Immature natural killer cell (primary cell): ENCODE measurements around the gene XPO6. TPM values are rescaled to one million over a fixed set of nuclear protein-coding genes. Genes with fewer than 3 reads are reported as not detected.
A peak's percentile ranks its signal among the peaks of the same experiment; 100 is the strongest.
"Not testable (repeated sequence)": the region's sequence is repeated elsewhere in the genome, so short reads cannot be mapped to it uniquely, and the experiment has no call there.

Experiments used
- DNase-seq, 3 donors: peaks; one replicate each; pipeline ENCODE4 v3.0.0; 2022; ENCODE audit warnings: mixed read lengths in 1 of 3
- H3K27ac Mint-ChIP-seq, 6 donors: one replicate each; pipeline ENCODE4 v1.8.0; 2020; ENCODE audit warnings: mixed read lengths in 6 of 6, mild to moderate bottlenecking in 5 of 6, inconsistent platforms in 4 of 6, moderate library complexity in 3 of 6
- H3K27me3 Mint-ChIP-seq, 3 donors: one replicate each; pipeline ENCODE4 v1.8.0; 2020 to 2021; ENCODE audit warnings: low read depth in 3 of 3, mild to moderate bottlenecking in 3 of 3, mixed read lengths in 3 of 3, moderate library complexity in 3 of 3, inconsistent platforms in 1 of 3
- H3K36me3 Mint-ChIP-seq, 3 donors: one replicate each; pipeline ENCODE4 v1.8.0; 2020; ENCODE audit warnings: mixed read lengths in 3 of 3, inconsistent platforms in 2 of 3, mild to moderate bottlenecking in 2 of 3
- H3K4me1 Mint-ChIP-seq, 2 donors: one replicate each; pipeline ENCODE4 v1.8.0; 2020; ENCODE audit warnings: inconsistent platforms in 2 of 2, mild to moderate bottlenecking in 2 of 2, mixed read lengths in 2 of 2, moderate library complexity in 1 of 2
- H3K4me3 Mint-ChIP-seq, 5 donors: one replicate each; pipeline ENCODE4 v1.8.0; 2020; ENCODE audit warnings: mild to moderate bottlenecking in 5 of 5, mixed read lengths in 5 of 5, inconsistent platforms in 3 of 5, moderate library complexity in 3 of 5
- H3K9me3 Mint-ChIP-seq, 6 donors: one replicate each; pipeline ENCODE4 v1.8.0; 2020; ENCODE audit warnings: mild to moderate bottlenecking in 6 of 6, mixed read lengths in 6 of 6, inconsistent platforms in 4 of 6, moderate library complexity in 3 of 6
- polyA plus RNA-seq, 3 donors: library from polyadenylated mRNA; unstranded; fragments of 300-500 nt; fragmentation: Illumina TruSeq; gene quantifications; one replicate each; pipeline ENCODE4 v1.2.3, GENCODE V29; 2021

XPO6 gene, protein sequence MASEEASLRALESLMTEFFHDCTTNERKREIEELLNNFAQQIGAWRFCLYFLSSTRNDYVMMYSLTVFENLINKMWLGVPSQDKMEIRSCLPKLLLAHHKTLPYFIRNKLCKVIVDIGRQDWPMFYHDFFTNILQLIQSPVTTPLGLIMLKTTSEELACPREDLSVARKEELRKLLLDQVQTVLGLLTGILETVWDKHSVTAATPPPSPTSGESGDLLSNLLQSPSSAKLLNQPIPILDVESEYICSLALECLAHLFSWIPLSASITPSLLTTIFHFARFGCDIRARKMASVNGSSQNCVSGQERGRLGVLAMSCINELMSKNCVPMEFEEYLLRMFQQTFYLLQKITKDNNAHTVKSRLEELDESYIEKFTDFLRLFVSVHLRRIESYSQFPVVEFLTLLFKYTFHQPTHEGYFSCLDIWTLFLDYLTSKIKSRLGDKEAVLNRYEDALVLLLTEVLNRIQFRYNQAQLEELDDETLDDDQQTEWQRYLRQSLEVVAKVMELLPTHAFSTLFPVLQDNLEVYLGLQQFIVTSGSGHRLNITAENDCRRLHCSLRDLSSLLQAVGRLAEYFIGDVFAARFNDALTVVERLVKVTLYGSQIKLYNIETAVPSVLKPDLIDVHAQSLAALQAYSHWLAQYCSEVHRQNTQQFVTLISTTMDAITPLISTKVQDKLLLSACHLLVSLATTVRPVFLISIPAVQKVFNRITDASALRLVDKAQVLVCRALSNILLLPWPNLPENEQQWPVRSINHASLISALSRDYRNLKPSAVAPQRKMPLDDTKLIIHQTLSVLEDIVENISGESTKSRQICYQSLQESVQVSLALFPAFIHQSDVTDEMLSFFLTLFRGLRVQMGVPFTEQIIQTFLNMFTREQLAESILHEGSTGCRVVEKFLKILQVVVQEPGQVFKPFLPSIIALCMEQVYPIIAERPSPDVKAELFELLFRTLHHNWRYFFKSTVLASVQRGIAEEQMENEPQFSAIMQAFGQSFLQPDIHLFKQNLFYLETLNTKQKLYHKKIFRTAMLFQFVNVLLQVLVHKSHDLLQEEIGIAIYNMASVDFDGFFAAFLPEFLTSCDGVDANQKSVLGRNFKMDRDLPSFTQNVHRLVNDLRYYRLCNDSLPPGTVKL
- polyA plus RNA-seq = 10 to 100 TPM; 40.7 to 75.5 (median 42.2) TPM

DNA sequence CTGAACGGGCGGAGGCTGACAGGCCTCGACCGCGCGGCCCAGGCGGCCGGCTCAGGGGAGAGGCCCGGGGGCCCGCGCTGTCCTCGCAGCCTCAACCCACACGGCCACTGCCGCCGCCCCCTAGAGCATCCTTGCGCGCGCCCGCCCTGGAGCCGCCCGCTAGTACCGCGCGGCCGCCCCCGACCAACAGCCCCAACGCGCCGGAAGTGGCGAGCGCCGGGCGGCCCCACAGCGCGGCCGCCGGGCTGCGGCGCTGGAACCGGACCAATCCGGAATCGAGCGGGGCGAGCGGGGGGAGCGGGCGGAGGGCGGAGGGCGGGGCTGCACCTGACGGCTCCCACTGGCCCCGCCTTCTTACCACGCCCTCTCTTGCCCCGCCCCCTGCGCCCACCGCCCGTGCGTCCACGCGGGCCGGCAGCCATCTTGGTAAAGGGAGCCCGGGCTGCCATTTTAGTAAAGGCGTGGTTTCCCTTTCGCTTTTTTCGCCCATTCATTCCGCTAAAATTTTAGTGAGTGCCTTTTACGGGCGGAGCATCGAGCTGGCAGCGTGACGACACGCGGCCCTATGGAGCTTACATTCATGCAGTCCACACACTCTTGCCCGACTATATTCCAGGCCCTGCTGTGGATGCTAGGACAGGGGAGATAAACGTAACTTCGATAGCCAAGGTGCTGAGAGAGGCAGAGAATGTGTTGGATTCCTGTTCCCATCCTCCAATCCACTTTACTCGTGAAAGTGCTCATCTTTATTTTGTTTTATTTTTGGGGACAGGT, at the start of gene XPO6:
Gene XPO6 (minus strand): TSS at position 208 of the 774 bp plus-strand sequence. CDS start 597 bp downstream, outside the sequence.
- H3K4me3 Mint-ChIP-seq = peak within 1 kb of the TSS; percentile 87 to 97 (median 92)
- H3K36me3 Mint-ChIP-seq = peaks cover 0 to 7% (median 4%) of the 10 kb centered on the region in 3 donors
- peaks cover 0 to 8% (median 3%) of the 10 kb centered on the region in 3 donors for H3K27me3 Mint-ChIP-seq
- H3K27ac Mint-ChIP-seq = peak within 1 kb of the TSS; percentile 88 to 97 (median 96)
- H3K9me3 Mint-ChIP-seq = no peaks in the 10 kb centered on the region
- peaks cover 36 to 44% of the 10 kb centered on the region in 2 donors for H3K4me1 Mint-ChIP-seq
- DNase-seq = peak; percentile 98

GRCh38 chr16:28260193-28260592, 48.4 kb upstream of the XPO6 start:
- Mint-ChIP-seq H3K4me3 (peak overlapping the region in 2 of 5 donors; percentile 27 to 65), H3K27me3 (peaks cover 5 to 13% (median 11%) of the 10 kb centered on the region in 3 donors), H3K9me3 (no peaks in the 10 kb centered on the region), H3K36me3 (peaks cover 0 to 4% (median 0%) of the 10 kb centered on the region in 3 donors), H3K27ac (peak overlapping the region in 2 of 6 donors; percentile 49 to 60), H3K4me1 (peaks cover 9 to 19% of the 10 kb centered on the region in 2 donors)
- DNase-seq = no peak

DNA sequence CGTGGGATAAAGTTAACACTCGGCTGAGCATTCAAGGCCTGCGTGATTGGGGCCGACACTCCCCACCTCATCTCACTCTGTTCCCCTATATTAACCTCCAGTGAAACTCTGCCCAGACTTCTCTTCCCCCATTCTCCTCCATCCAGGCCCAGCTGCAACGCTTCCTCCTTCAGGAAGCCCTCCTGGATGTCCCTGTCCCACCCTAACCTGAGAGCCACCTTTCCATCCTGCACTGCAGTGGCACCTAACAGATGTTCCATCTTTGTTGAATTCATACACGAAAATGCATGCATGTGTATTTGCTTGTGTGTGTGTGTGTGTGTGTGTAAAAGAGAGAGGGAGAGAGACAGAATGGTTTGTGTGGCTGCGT, 48.0 kb upstream of the XPO6 start:
- Mint-ChIP-seq H3K27ac (peak overlapping the region in 3 of 6 donors; percentile 28 to 60 (median 49)), H3K9me3 (no peaks in the 10 kb centered on the region), H3K4me3 (peak overlapping the region in 4 of 5 donors; percentile 25 to 65 (median 46)), H3K4me1 (peaks cover 9 to 19% of the 10 kb centered on the region in 2 donors), H3K27me3 (peaks cover 5 to 13% (median 10%) of the 10 kb centered on the region in 3 donors), H3K36me3 (peaks cover 0 to 4% (median 0%) of the 10 kb centered on the region in 3 donors)
- DNase-seq = no peak

DNA sequence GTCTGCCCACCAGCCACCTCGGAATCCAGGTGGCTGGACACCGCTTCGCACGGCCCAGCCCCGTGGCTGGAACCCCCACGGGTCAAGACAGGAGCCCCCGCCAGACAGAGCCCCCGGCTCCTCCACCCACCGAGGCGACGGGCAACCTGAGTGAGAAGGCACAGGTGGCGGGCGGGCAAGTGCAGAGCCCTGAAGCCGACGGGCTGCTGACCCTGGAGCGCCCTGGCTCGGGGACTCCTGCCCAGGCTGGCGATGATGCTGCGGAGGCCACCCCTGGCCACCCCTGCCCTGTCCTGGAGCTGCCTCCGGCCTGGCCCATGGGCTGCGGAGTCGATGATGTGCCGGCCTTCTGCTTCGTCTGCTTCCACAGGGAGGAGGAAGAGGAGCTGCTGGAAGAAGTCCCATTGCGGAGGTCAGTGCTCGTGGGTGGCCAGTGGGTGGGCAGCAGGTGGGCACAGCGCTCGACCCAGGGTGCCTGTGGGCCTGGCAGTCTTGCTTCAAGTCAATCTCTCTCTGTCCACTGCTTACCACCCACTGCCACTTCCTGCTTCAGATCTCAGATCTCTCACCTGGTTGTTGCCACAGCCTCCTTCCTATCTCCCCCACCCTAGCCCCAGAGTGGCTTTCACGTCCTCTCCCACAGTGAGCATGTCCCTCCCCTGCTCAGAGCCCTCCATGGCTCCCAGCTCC, 47.5 kb upstream of the XPO6 start:
- Mint-ChIP-seq H3K4me3 (peak overlapping the region in 4 of 5 donors; percentile 25 to 65 (median 46)), H3K27ac (peak overlapping the region in 3 of 6 donors; percentile 28 to 49 (median 42)), H3K4me1 (peaks cover 9 to 19% of the 10 kb centered on the region in 2 donors), H3K9me3 (no peaks in the 10 kb centered on the region), H3K27me3 (peaks cover 3 to 9% (median 9%) of the 10 kb centered on the region in 3 donors), H3K36me3 (peaks cover 0 to 4% (median 0%) of the 10 kb centered on the region in 3 donors)
- peak in 2 of 3 donors; percentile 8 to 17 for DNase-seq

DNA sequence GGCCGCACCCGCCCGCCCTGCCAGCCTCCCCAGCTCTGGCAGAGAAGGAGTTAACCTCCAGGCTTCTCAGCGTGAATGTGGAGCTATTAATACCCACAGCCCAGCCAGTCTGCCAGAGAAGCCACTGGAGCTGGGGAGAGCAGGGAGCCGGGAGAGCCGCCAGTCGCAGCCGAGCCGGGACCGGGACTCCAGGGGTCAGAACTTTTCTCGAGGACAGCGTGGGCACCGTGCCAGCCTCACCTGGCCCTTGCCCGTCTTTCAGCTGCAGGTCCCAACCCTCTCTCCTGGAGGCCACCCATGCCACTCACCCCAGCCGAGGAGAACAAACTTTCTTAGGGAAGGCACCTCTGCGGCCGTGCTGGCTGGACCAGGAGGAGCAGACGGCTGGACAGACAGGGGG, 46.8 kb upstream of the XPO6 start:
- Mint-ChIP-seq H3K27me3 (peaks cover 3 to 9% (median 5%) of the 10 kb centered on the region in 3 donors), H3K27ac (no peak overlapping the region), H3K4me3 (no peak overlapping the region), H3K4me1 (peaks cover 9 to 19% of the 10 kb centered on the region in 2 donors), H3K36me3 (peaks cover 0 to 3% (median 0%) of the 10 kb centered on the region in 3 donors), H3K9me3 (no peaks in the 10 kb centered on the region)
- no peak for DNase-seq

DNA sequence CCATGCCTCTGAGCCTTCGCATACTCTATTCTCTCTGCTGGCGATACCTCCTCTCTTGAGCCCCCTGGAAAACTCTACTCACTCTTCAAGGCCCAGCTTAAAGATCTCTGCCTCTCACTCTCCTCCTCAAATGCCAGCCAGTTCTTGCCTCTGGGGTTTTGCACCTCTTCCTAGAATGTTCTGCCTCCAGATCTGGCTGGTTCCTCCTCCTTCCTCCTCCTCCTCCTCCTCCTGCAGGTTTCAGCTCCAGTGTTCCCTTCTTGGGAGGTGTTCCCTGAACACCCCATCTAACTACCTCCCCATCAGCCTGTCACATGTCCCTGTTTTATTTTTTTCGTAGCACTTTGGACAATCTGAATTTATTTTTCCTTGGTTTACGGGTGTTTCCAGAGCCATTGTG, 45.5 kb upstream of the XPO6 start:
- H3K27me3 Mint-ChIP-seq = peaks cover 3 to 9% (median 5%) of the 10 kb centered on the region in 3 donors
- no peak overlapping the region for H3K4me3 Mint-ChIP-seq
- peaks cover 0 to 7% (median 0%) of the 10 kb centered on the region in 6 donors for H3K9me3 Mint-ChIP-seq
- DNase-seq = no peak
- no peaks in the 10 kb centered on the region for H3K36me3 Mint-ChIP-seq
- H3K4me1 Mint-ChIP-seq = peaks cover 9 to 19% of the 10 kb centered on the region in 2 donors
- H3K27ac Mint-ChIP-seq = peak overlapping the region in 1 of 6 donors; percentile 61

- Mint-ChIP-seq H3K27me3 (peaks cover 5 to 6% (median 6%) of the 10 kb centered on the region in 3 donors), H3K9me3 (peaks cover 0 to 7% (median 0%) of the 10 kb centered on the region in 6 donors), H3K27ac (no peak overlapping the region), H3K4me1 (peaks cover 9 to 16% of the 10 kb centered on the region in 2 donors), H3K4me3 (no peak overlapping the region), H3K36me3 (no peaks in the 10 kb centered on the region)
- DNase-seq = no peak
These were observed 44.1 kb upstream of the XPO6 start for GRCh38 chr16:28255838-28256237.

DNA sequence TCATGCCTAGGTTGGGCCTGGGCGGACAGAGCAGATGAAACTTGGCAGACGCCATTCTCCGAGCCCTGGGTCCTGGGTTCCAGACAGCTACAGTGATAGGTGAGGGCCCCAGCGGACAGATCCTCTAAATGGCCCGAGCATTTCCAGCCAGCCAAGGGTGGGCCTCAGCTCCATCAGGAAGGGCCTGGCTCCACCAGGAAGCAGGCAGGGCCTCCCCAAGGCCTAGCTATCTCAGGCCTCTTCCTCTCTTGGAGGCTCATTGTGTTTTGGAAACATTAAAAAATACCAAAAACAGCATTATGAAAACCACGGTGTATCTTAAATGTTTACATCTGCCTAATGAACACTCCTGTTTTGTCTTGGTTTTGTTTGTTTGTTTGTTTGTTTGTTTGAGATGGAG, 42.4 kb upstream of the XPO6 start:
- H3K36me3 Mint-ChIP-seq = no peaks in the 10 kb centered on the region

GRCh38 chr16:28250999-28251398, 39.2 kb upstream of the XPO6 start:
- H3K27ac Mint-ChIP-seq = no peak overlapping the region
- no peaks in the 10 kb centered on the region for H3K36me3 Mint-ChIP-seq
- H3K27me3 Mint-ChIP-seq = peaks cover 0 to 7% (median 3%) of the 10 kb centered on the region in 3 donors
- H3K4me1 Mint-ChIP-seq = no peaks in the 10 kb centered on the region
- H3K4me3 Mint-ChIP-seq = no peak overlapping the region
- no peak for DNase-seq
- peaks cover 0 to 7% (median 0%) of the 10 kb centered on the region in 6 donors for H3K9me3 Mint-ChIP-seq

More for the DNA sequence above, 42.4 kb upstream of the XPO6 start:
- no peak overlapping the region for H3K27ac Mint-ChIP-seq
- no peaks in the 10 kb centered on the region for H3K4me1 Mint-ChIP-seq
- H3K27me3 Mint-ChIP-seq = peaks cover 0 to 7% (median 0%) of the 10 kb centered on the region in 3 donors
- no peak overlapping the region for H3K4me3 Mint-ChIP-seq
- no peak for DNase-seq
- peaks cover 0 to 7% (median 0%) of the 10 kb centered on the region in 6 donors for H3K9me3 Mint-ChIP-seq

GRCh38 chr16:28249483-28249882, 37.7 kb upstream of the XPO6 start:
- H3K4me3 Mint-ChIP-seq, H3K27me3 Mint-ChIP-seq, DNase-seq, H3K27ac Mint-ChIP-seq, H3K4me1 Mint-ChIP-seq, H3K36me3 Mint-ChIP-seq, H3K9me3 Mint-ChIP-seq: not testable (repeated sequence)

GRCh38 chr16:28241924-28242323, 30.2 kb upstream of the XPO6 start:
- Mint-ChIP-seq H3K27me3 (peaks cover 2 to 4% (median 2%) of the 10 kb centered on the region in 3 donors), H3K4me1 (no peaks in the 10 kb centered on the region), H3K4me3 (no peak overlapping the region), H3K9me3 (peaks cover 0 to 3% (median 0%) of the 10 kb centered on the region in 6 donors), H3K27ac (no peak overlapping the region), H3K36me3 (no peaks in the 10 kb centered on the region)
- DNase-seq = no peak

GRCh38 chr16:28237754-28238357, 26.1 kb upstream of the XPO6 start:
- H3K9me3 Mint-ChIP-seq = peaks cover 0 to 5% (median 0%) of the 10 kb centered on the region in 6 donors
- no peaks in the 10 kb centered on the region for H3K4me1 Mint-ChIP-seq
- peaks cover 0 to 4% (median 3%) of the 10 kb centered on the region in 3 donors for H3K27me3 Mint-ChIP-seq
- H3K36me3 Mint-ChIP-seq = no peaks in the 10 kb centered on the region
- no peak for DNase-seq
- H3K27ac Mint-ChIP-seq = no peak overlapping the region
- H3K4me3 Mint-ChIP-seq = no peak overlapping the region
